Ishikawa (cell line): ENCODE results near the gene PTPRD.

ENCODE experiments used
- CREB1 ChIP-seq: IDR thresholded peaks from 2 replicates; pipeline ENCODE4 v1.6.1; 2012; ENCODE audit warnings: low read depth
- EGR1 ChIP-seq: IDR thresholded peaks from 2 replicates; pipeline ENCODE4 v1.6.1; 2012
- MAX ChIP-seq: IDR thresholded peaks from 2 replicates; pipeline ENCODE4 v1.6.1; 2012
- REST ChIP-seq: IDR thresholded peaks from 2 replicates; pipeline ENCODE4 v1.6.1; 2012; ENCODE audit warnings: low read depth, mild to moderate bottlenecking
- YY1 ChIP-seq: IDR thresholded peaks from 2 replicates; pipeline ENCODE4 v1.6.1; 2012; ENCODE audit warnings: low read depth

DNA sequence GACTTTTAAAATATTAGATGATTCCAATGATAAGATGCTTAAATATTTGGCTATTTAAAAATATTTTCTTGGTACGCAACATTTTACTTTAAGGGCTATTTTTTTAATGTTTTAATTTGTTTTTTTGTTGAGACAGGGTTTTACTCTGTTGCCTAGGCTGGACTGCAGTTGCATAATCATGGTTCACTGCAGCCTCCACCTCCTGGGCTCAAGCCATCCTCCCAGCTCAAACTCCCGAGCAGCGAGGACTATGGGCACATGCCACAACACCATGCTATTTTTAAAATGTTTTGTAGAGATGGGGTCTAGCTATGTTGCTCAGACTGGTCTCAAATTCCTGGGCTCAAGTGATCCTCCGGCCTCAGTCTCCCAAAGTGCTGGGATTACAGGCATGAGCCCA, 1963.0 kb downstream of the PTPRD start:
- TF ChIP-seq YY1, result no peak
- no peak for TF ChIP-seq EGR1
- no peak for TF ChIP-seq MAX
- no peak for TF ChIP-seq CREB1
- no peak for TF ChIP-seq REST
